OCI-LY3 (cell line): ENCODE results near the gene KCNH5.

Experiments
- CTCF ChIP-seq: fragments of 200-600, 300-600 bp; sonication (generic); IDR thresholded peaks from 2 replicates; pipeline ENCODE4 v1.5.1; 2014; ENCODE audit warnings: antibody characterized with exemption, low read length, low read depth
- EZH2phosphoT487 ChIP-seq: fragments of 200-600 bp; shearing (Covaris generic); IDR thresholded peaks from 2 replicates; pipeline ENCODE4 v1.6.1; 2018; ENCODE audit warnings: antibody characterized with exemption, mixed run types, low read depth

- TF ChIP-seq CTCF (no peak), EZH2phosphoT487 (no peak)
Measured at GRCh38 chr14:62662811-62663455, 382.3 kb downstream of the KCNH5 start.
